ENCODE data around the gene DOCK6. TPM values are rescaled to one million over a fixed set of nuclear protein-coding genes. Genes with fewer than 3 reads are reported as not detected.

The DOCK6 gene
- polyA plus RNA-seq, 1 donor (not counting 4 experiments of a cell fraction or from before 2014, with no cell fraction given): 9.1 TPM

DNA sequence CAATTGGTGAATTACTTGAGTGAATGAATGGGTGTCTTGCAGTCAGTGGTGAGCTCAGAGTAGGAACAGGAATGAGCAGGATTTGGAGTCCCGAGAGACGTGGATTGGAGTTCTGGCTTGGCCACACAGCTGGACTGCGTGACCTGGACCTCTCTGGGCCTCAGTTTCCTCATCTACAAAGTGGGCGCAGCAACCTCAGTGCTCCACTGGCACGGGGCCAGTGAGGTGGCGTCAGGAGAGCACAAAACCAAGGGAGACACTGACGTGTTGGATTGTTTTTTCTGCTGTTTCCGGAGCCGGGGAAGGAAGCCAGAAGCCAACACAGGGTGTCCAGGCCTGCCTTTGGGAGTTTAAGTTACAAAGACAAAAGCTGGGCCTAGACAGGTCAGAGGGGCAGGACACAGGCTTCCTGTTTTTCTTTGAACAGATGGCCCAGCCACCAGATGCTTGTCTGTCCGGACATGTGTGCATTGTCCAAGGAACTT, 6.5 kb upstream of the DOCK6 start:
- Histone ChIP-seq H3K4me3 (ENCODE audit: control insufficient read depth in 2 of 3, extremely low read depth in 1 of 3, insufficient read depth in 2 of 3, low read depth in 1 of 3, low read length in 3 of 3) (no peak overlapping the region), H2AFZ (ENCODE audit: control insufficient read depth, low read length) (no peak overlapping the region), H3K9ac (ENCODE audit: control insufficient read depth, extremely low read depth, insufficient read depth, low read length) (peak overlapping the region; percentile 18), H3K36me3 (ENCODE audit: control insufficient read depth in 2 of 2, extremely low read depth in 1 of 2, insufficient read depth in 2 of 2, low read length in 2 of 2) (no peaks in the 10 kb centered on the region), H3K79me2 (ENCODE audit: control insufficient read depth, insufficient read depth, low read length) (no peaks in the 10 kb centered on the region), H3K4me2 (ENCODE audit: control insufficient read depth, extremely low read depth, insufficient read depth, low read depth, low read length) (peak overlapping the region; percentile 52), H3K27me3 (ENCODE audit: control insufficient read depth, extremely low read depth, insufficient read depth, low read length) (no peaks in the 10 kb centered on the region), H4K20me1 (ENCODE audit: control insufficient read depth, extremely low read depth, insufficient read depth, low read length) (no peaks in the 10 kb centered on the region), H3K4me1 (ENCODE audit: control insufficient read depth, extremely low read depth, insufficient read depth, low read length) (peaks cover 32% of the 10 kb centered on the region), H3K9me3 (ENCODE audit: control insufficient read depth, low read depth, low read length) (no peaks in the 10 kb centered on the region), H3K27ac (ENCODE audit: control insufficient read depth, insufficient read depth, low read length) (peak overlapping the region; percentile 37), H3K9me1 (ENCODE audit: control insufficient read depth, extremely low read depth, insufficient read depth, low read length) (no peaks in the 10 kb centered on the region)
- FAIRE-seq (peak; percentile 85), DNase-seq (ENCODE audit: low read depth, low spot score) (no peak)
- dilution Hi-C loops (cut with MboI; ENCODE audit: extremely low pct_ligation_motif_present, low sequenced_read_pairs): no loop called here
- TF ChIP-seq CTCF (optimal IDR thresholded peaks at IDR 0.05 in 1 of 3, IDR thresholded peaks at IDR 0.05 in 1 of 3, conservative IDR thresholded peaks at IDR 0.05 in 1 of 3; ENCODE audit: extremely low read depth in 1 of 3, insufficient read depth in 2 of 3, low read length in 3 of 3) (no peak), EZH2 (IDR thresholded peaks at IDR 0.05; ENCODE audit: low read length) (no peak)

DNA sequence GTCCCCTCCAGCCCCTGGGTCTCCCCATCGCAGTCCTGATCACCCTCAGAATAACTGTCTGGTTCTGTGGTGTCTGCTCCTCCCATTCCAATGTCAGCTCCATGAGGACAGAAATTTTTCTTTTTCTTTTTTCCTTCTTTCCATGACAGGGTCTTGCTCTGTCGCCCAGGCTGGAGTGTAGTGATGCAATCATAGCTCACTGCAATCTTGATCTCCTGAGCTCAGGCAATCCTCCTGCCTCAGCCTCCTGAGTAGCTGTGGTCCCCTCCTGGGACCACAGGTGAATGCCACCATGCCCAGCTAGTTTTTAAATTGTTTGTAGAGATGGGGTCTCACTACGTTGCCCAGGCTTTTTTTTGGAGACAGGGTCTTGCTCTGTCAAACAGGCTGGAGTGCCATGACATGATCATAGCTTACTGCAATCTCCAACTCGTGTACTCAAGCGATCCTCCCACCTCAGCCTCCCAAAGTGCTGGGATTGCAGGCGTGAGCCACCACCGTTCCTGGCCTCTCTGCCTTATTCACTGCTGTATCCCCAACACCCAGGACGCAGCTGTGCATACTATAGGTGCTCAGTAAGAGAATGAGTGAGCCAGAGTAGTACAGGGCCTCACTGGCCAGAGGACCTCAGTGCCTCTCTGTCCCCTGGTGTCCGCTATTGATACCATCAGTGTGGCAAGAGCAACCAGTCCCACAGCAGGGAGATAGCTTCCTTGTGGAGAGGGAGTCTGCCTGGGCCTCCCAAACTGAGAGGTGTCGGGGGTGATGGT, 5.2 kb upstream of the DOCK6 start:
- dilution Hi-C loops (cut with MboI; ENCODE audit: extremely low pct_ligation_motif_present, low sequenced_read_pairs): no loop called here
- Histone ChIP-seq H3K27ac (ENCODE audit: control insufficient read depth, insufficient read depth, low read length) (no peak overlapping the region), H2AFZ (ENCODE audit: control insufficient read depth, low read length) (no peak overlapping the region), H3K9ac (ENCODE audit: control insufficient read depth, extremely low read depth, insufficient read depth, low read length) (no peak overlapping the region), H3K27me3 (ENCODE audit: control insufficient read depth, extremely low read depth, insufficient read depth, low read length) (no peaks in the 10 kb centered on the region), H3K36me3 (ENCODE audit: control insufficient read depth in 2 of 2, extremely low read depth in 1 of 2, insufficient read depth in 2 of 2, low read length in 2 of 2) (no peaks in the 10 kb centered on the region), H3K9me3 (ENCODE audit: control insufficient read depth, low read depth, low read length) (no peaks in the 10 kb centered on the region), H3K9me1 (ENCODE audit: control insufficient read depth, extremely low read depth, insufficient read depth, low read length) (no peaks in the 10 kb centered on the region), H3K79me2 (ENCODE audit: control insufficient read depth, insufficient read depth, low read length) (no peaks in the 10 kb centered on the region), H3K4me3 (ENCODE audit: control insufficient read depth in 2 of 3, extremely low read depth in 1 of 3, insufficient read depth in 2 of 3, low read depth in 1 of 3, low read length in 3 of 3) (no peak overlapping the region), H3K4me2 (ENCODE audit: control insufficient read depth, extremely low read depth, insufficient read depth, low read depth, low read length) (no peak overlapping the region), H3K4me1 (ENCODE audit: control insufficient read depth, extremely low read depth, insufficient read depth, low read length) (peaks cover 34% of the 10 kb centered on the region), H4K20me1 (ENCODE audit: control insufficient read depth, extremely low read depth, insufficient read depth, low read length) (no peaks in the 10 kb centered on the region)
- DNase-seq (ENCODE audit: low read depth, low spot score) (no peak), FAIRE-seq (no peak)
- TF ChIP-seq CTCF (optimal IDR thresholded peaks at IDR 0.05 in 1 of 3, IDR thresholded peaks at IDR 0.05 in 1 of 3, conservative IDR thresholded peaks at IDR 0.05 in 1 of 3; ENCODE audit: extremely low read depth in 1 of 3, insufficient read depth in 2 of 3, low read length in 3 of 3) (no peak), EZH2 (IDR thresholded peaks at IDR 0.05; ENCODE audit: low read length) (no peak)

All from keratinocyte (primary cell).